Calu3 (cell line): Measurements from ENCODE around the gene LRRC75A. TPM values are rescaled to one million over a fixed set of nuclear protein-coding genes. Genes with fewer than 3 reads are reported as not detected.
A peak's percentile ranks its signal among the peaks of the same experiment; 100 is the strongest.

Experiments used
- BruUV-seq: library from RNA; stranded (reverse); fragments of 400-500 nt; replicated peaks from 2 replicates; lab custom pipeline; 2021; lab: Mats Ljungman, UMichigan
- CTCF ChIA-PET: fragments of 300-600 bp; sonication (Branson Sonifier 250); formaldehyde crosslinking; loops from one replicate; lab custom pipeline; 2022; ENCODE audit warnings: antibody characterized with exemption; lab: Charles Lee
- DNase-seq: peaks from one replicate; pipeline ENCODE4 v3.0.0; 2022
- H3K27ac Mint-ChIP-seq: one replicate; pipeline ENCODE4 v1.8.0; 2022; ENCODE audit warnings: mixed read lengths; ENCODE audit not compliant: unreplicated experiment
- H3K27me3 Mint-ChIP-seq: one replicate; pipeline ENCODE4 v1.8.0; 2022; ENCODE audit warnings: mixed read lengths; ENCODE audit not compliant: unreplicated experiment
- H3K36me3 Mint-ChIP-seq: one replicate; pipeline ENCODE4 v1.8.0; 2022; ENCODE audit warnings: mild to moderate bottlenecking, moderate library complexity, mixed read lengths; ENCODE audit not compliant: insufficient read depth, unreplicated experiment
- H3K4me1 Mint-ChIP-seq: one replicate; pipeline ENCODE4 v1.8.0; 2022; ENCODE audit warnings: mild to moderate bottlenecking, low read depth, mixed read lengths; ENCODE audit not compliant: unreplicated experiment
- H3K4me3 Mint-ChIP-seq: one replicate; pipeline ENCODE4 v1.8.0; 2022; ENCODE audit warnings: mild to moderate bottlenecking, low read depth, moderate library complexity, mixed read lengths; ENCODE audit not compliant: unreplicated experiment
- H3K9me3 Mint-ChIP-seq: one replicate; pipeline ENCODE4 v1.8.0; 2022; ENCODE audit warnings: low read depth, mixed read lengths; ENCODE audit not compliant: unreplicated experiment
- intact Hi-C: fragments of 100-400 bp; cut with micrococcal nuclease; formaldehyde crosslinking; loops from one replicate; pipeline ENCODE4 v1.10.0; 2022; ENCODE audit not compliant: unreplicated experiment
- total RNA-seq: library from RNA; stranded (reverse); gene quantifications from 2 replicates; pipeline ENCODE4 v1.2.3, GENCODE V29; 2022
- TF ChIP-seq, protein P1 (sequence below): fragments of 200-600 bp; IDR thresholded peaks from one replicate; pipeline ENCODE4 v1.8.0; 2022; ENCODE audit warnings: antibody characterized with exemption; ENCODE audit not compliant: unreplicated experiment

Gene LRRC75A
- total RNA-seq, 1 experiment from 2014 or later, result 3.0 TPM

DNA sequence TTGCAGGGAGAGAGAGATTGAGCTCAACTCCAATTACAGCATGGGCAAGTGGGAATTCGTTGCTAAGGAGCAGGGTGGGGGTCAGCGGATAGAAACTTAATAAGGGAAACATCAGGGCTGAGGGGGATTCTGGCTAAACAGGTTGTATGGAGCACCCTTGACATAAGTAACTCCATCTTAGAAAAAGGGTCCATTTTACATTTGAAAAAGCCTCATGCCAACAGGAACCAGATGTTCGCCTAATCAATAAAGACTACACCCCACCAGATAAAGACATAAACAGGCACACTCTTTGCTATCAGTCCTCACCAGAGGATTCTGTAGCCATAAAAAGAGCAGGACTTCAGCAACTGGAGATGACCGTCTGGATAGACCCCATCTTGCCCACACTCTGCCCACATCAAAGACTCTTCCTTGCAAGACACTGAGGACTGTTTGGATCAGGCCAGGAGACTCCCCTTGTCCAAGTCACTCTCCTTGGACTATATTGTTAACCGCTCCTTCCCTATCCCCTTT lies 1.6 kb upstream of the LRRC75A start:
- TF ChIP-seq, protein P1, sequence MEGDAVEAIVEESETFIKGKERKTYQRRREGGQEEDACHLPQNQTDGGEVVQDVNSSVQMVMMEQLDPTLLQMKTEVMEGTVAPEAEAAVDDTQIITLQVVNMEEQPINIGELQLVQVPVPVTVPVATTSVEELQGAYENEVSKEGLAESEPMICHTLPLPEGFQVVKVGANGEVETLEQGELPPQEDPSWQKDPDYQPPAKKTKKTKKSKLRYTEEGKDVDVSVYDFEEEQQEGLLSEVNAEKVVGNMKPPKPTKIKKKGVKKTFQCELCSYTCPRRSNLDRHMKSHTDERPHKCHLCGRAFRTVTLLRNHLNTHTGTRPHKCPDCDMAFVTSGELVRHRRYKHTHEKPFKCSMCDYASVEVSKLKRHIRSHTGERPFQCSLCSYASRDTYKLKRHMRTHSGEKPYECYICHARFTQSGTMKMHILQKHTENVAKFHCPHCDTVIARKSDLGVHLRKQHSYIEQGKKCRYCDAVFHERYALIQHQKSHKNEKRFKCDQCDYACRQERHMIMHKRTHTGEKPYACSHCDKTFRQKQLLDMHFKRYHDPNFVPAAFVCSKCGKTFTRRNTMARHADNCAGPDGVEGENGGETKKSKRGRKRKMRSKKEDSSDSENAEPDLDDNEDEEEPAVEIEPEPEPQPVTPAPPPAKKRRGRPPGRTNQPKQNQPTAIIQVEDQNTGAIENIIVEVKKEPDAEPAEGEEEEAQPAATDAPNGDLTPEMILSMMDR, result no peak
- CTCF ChIA-PET, result no interaction called here
- H3K4me3 Mint-ChIP-seq, result no peak overlapping the region
- H3K36me3 Mint-ChIP-seq, result peaks cover 6% of the 10 kb centered on the region
- DNase-seq, result no peak
- H3K4me1 Mint-ChIP-seq, result peaks cover 5% of the 10 kb centered on the region
- no peak overlapping the region for H3K27ac Mint-ChIP-seq
- H3K9me3 Mint-ChIP-seq, result no peaks in the 10 kb centered on the region
- no TSS peak for BruUV-seq
- peaks cover 60% of the 10 kb centered on the region for H3K27me3 Mint-ChIP-seq
- intact Hi-C loops, result no loop called here

DNA sequence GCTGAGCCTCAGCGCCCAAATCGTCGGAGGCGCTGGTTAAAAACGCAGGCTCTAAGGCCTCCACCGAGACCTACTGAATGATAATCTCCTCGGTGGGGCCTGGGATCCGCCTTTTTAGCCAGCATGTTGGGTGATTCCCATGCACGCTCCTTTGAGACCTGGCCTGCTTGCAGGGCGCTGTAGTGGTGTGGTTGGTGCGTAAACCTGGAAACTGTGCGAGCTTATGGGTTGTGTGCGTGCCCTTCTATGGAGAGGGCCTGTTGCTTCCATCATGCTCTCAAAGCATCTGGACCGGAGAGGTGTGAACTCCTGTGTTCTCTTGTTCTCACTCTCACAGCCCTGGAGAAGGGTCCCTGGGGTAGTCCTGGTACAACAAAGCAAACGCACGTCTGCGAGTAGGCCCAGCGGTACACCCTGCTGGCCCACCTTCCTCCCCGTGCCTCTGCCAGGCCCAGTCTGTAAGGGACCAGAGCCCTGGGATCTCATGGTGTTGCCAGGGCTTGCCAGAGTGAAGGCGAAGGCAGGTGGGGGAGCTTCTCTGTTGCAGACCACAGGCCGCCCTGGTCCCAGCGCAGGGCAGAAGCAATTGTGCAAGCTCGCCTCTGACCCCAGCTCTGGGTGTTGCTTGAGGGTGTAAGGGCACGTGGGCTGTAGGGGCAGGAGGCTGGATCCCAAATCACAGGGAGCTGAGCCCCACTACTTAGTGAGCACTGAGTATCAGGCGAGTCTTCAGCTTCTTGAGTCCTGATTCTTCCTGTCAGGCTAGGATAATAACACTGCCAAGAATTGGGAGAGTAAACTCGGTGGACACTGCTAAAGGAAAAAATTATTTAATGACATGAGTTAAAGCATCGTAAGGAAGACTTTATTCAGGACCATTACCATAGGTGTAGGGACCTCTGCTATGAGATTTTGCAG lies 879 bp upstream of the LRRC75A start:
- intact Hi-C loops, result no loop called here
- H3K9me3 Mint-ChIP-seq, result no peaks in the 10 kb centered on the region
- H3K4me1 Mint-ChIP-seq, result peaks cover 8% of the 10 kb centered on the region
- H3K4me3 Mint-ChIP-seq, result peak overlapping the region; percentile 45
- TF ChIP-seq, protein P1, result no peak
- CTCF ChIA-PET, result interaction anchor here (0.5 kb wide), 1 partner anchor 437 kb away, joined by 3 read pairs; no protein-coding TSS in a partner anchor
- peaks cover 6% of the 10 kb centered on the region for H3K36me3 Mint-ChIP-seq
- H3K27me3 Mint-ChIP-seq, result peaks cover 53% of the 10 kb centered on the region
- no TSS peak for BruUV-seq
- no peak for DNase-seq
- H3K27ac Mint-ChIP-seq, result no peak overlapping the region

DNA sequence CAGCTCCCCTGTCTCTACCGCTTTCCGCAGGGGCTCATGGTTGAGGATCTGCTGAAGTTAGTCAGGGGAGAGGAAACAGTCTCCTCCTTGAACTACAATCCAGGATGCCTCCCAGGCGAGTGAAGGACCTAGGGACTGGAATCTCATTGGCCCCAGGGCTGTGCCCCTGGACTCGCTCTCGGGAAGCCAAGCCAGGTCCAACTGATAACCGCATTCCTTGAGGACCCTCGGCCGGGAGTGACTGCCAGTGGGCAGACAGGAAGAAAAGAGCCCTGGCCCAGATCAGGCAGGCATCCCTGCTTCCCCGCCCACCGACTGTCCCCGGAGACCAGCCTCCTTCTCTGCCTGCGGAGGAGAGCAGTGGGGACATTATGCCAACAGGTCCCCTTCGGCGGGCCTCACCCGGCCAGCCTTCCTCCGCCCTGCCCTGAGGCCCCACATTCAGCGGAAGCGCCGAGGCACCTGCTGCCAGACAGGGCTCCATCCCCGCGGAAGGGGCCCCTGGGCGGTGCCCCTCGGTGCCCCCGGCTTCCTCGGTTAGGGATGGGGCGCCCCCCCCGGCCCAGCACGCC lies 776 bp downstream of the LRRC75A start:
- H3K4me3 Mint-ChIP-seq, result peak overlapping the region; percentile 65
- peak; percentile 13 for DNase-seq
- peaks cover 19% of the 10 kb centered on the region for H3K4me1 Mint-ChIP-seq
- peaks cover 36% of the 10 kb centered on the region for H3K27me3 Mint-ChIP-seq
- peaks cover 10% of the 10 kb centered on the region for H3K36me3 Mint-ChIP-seq
- H3K9me3 Mint-ChIP-seq, result no peaks in the 10 kb centered on the region
- no TSS peak for BruUV-seq
- CTCF ChIA-PET, result no interaction called here
- TF ChIP-seq, protein P1, result no peak
- H3K27ac Mint-ChIP-seq, result no peak overlapping the region
- intact Hi-C loops, result no loop called here

DNA sequence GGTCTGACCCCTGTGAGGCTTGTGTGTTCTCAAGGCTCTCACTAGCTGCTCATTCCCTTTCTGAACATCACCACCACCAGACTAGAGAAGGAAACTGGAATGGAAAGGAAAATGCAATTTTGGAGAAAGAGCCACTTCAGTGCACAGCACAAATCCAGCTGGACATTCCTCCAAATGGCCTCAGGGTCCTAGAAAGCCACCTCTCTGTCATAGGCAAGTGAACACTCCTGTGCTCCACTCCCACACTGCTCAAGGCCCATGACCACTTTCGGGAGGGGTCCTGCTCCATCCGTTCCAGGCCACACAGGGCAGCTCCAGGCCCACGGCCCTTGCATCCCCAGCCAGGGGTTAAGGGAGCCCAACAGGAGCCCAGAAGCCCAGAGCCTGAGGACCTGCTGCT lies 2.6 kb downstream of the LRRC75A start:
- Mint-ChIP-seq H3K4me1 (peaks cover 20% of the 10 kb centered on the region), H3K36me3 (peaks cover 10% of the 10 kb centered on the region), H3K9me3 (no peaks in the 10 kb centered on the region), H3K4me3 (no peak overlapping the region), H3K27me3 (peaks cover 19% of the 10 kb centered on the region), H3K27ac (no peak overlapping the region)
- CTCF ChIA-PET, result interaction anchor here (0.7 kb wide), 1 partner anchor 32 kb away, joined by 5 read pairs; no protein-coding TSS in a partner anchor
- no peak for DNase-seq
- intact Hi-C loops, result no loop called here
- no TSS peak for BruUV-seq
- TF ChIP-seq, protein P1, result no peak
